Heart right ventricle (tissue), 16 donors: ENCODE data around the gene B4GALT6. TPM values are rescaled to one million over a fixed set of nuclear protein-coding genes. Genes with fewer than 3 reads are reported as not detected.

Experiments used
- ATAC-seq, 8 donors: fragments of 200-7000 bp; cut with Tn5 transposase; one replicate each; pipeline ENCODE4 v1.9.1; 2020; ENCODE audit warnings: mild to moderate bottlenecking in 8 of 8, moderate library complexity in 8 of 8, moderate number of reproducible peaks in 1 of 8
- DNase-seq, 2 donors: peaks; one replicate each; pipeline ENCODE4 v3.0.0-alpha.2; 2020
- H3K27ac ChIP-seq, 10 donors: fragments of 200-600 bp; sonication (generic) in 2 of 10; one replicate each; pipeline versions ENCODE4 v1.5.0 to v1.8.0; 2020 to 2022; ENCODE audit warnings: mild to moderate bottlenecking in 3 of 10
- H3K27me3 ChIP-seq, 7 donors: fragments of 200-600 bp; one replicate each; pipeline ENCODE4 v1.8.0; 2021 to 2022; ENCODE audit warnings: mild to moderate bottlenecking in 2 of 7
- H3K36me3 ChIP-seq, 9 donors: fragments of 200-600 bp; sonication (generic) in 1 of 9; one replicate each; pipeline versions ENCODE4 v1.5.0 to v1.8.0; 2020 to 2022; ENCODE audit warnings: mild to moderate bottlenecking in 2 of 9
- H3K4me1 ChIP-seq, 9 donors: fragments of 200-600 bp; sonication (generic) in 1 of 9; one replicate each; pipeline versions ENCODE4 v1.5.0 to v1.8.0; 2020 to 2022; ENCODE audit warnings: mild to moderate bottlenecking in 4 of 9
- H3K4me3 ChIP-seq, 10 donors: fragments of 200-600 bp; sonication (generic) in 2 of 10; one replicate each; pipeline versions ENCODE4 v1.5.0 to v1.8.0; 2020 to 2022; ENCODE audit warnings: mild to moderate bottlenecking in 7 of 10, moderate library complexity in 2 of 10
- H3K9me3 ChIP-seq, 11 donors: fragments of 200-600 bp in 10 of 11; sonication (generic) in 2 of 11; one replicate each; pipeline versions ENCODE4 v1.5.0 to v1.8.0; 2013 to 2022; ENCODE audit warnings: mild to moderate bottlenecking in 2 of 11, control low read depth in 1 of 11, moderate library complexity in 1 of 11
- WGBS, 2 donors: extraction: QIAGEN DNeasy Blood & Tissue Kit; methylation state at CpG; one replicate each; pipeline ENCODE4 v1.1.7; 2013; ENCODE audit warnings: inconsistent platforms in 1 of 2; 5-methylcytosine and 5-hydroxymethylcytosine counted together
- intact Hi-C, 10 donors: fragments of 100-400 bp; cut with DNase I; formaldehyde crosslinking; loops; one replicate each; pipeline versions ENCODE4 v1.11.1 to v1.14.2; 2022
- polyA plus RNA-seq, 2 donors: library from polyadenylated mRNA; stranded (reverse); fragments of 200-250 nt; gene quantifications; one replicate each; pipeline ENCODE4 v1.2.3, GENCODE V29; 2013
- total RNA-seq, 10 donors: library from RNA; stranded (reverse); fragmentation: NEBNext Ultra II Directional in 3 of 10; extraction: Animal tissue kit (Norgen Biotek cat#: 25700) in 3 of 10; gene quantifications; one replicate each; pipeline versions ENCODE4 v1.2.1 to v1.2.4, GENCODE V29; 2021 to 2023
- TF ChIP-seq, protein P1 (sequence below), 9 donors: fragments of 200-600 bp; sonication (generic) in 2 of 9; IDR thresholded peaks; one replicate each; pipeline versions ENCODE4 v1.5.0 to v1.8.0; 2021 to 2022; ENCODE audit warnings: antibody characterized with exemption in 9 of 9, mild to moderate bottlenecking in 5 of 9, moderate library complexity in 1 of 9
- donor health status: Arrhythmogenic right ventricular cardiomyopathy.
- donor health status: ischemic (EF 13 %, LVEDD 7.1; RV severe dilation, severe dysfunction).
- donor health status: healthy with polysubstance abuse.
- donor health status: DM: no; HTN: yes; CAD: no.
- donor health status: DM: no; HTN: no; CAD: no.
- donor health status: ischemic (EF 25% LVEDD 6.9; RV normal size, moderate dysfunction).
- donor health status: ischemic (EF 25% LVEDD 5.7; RV mildly dilated, moderate dysfunction).
- donor health status: healthy.
- donor health status: DM: yes; HTN: yes; CAD: no.
- donor health status: Ischemic cardiomyopathy.
- donor health status: ischemic (EF 35%, LVEDD 5.7; RV mildly dilated, moderate dysfunction).
- donor health status: nonischemic (EF 11% LVEDD 7.7; RV severe dilation, severe dysfunction).
- donor health status: DM: yes; HTN: yes; CAD: no.
- donor health status: PGD.
- donor health status: ischemic (EF 29% LVEDD 5.4; RV normal size, mild dysfunction).
- donor health status: nonischemic (EF 23%, LVEDD 6.1; RV moderate dilation, normal function).

The B4GALT6 gene
- total and polyA plus RNA-seq, 12 donors = 0.61 to 19.6 (median 7.8) TPM

DNA sequence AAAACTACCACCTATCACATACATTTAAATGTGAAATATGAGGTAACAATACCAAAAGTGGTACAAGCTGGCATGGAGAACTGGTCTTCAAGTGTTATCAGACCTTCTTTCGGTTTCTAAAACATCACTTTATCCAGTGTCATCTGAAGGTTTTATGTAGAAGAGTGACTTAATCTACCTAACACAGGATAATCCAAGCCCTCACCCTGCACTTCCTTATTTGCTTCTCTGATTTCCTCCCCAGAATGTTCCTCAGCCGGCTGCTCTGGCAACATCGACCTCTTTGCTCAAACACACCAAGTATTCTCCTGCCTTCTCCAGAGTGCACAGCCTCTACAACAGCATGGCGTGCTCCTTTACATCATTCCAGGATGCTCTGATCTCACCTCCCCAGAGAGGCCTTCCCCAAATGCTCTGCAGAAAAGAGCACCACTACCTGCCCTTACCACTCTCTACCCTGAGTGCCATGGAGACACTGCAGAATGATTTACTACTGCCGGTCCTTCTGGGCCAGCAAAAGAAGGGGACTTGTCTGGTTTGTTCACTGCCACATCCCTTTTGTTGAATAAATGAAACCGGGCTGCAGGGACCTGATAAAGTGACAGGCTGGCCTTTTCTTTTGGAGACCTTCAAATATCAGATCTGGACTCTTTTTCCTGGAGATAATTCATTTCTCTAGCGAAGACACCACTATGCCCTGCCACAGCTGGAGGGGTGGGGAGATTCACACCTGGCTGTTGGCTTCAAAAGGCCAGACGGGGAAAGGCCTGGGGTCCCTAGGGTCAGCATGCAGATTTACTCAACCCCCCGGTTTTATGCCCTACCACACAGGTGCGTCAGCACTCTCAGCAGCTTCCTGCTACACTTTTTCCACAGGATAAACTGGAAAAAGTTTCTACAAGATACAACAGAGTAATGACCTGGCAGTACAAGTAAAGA is 50.7 kb downstream of the B4GALT6 start:
- H3K9me3 ChIP-seq = peaks cover 0 to 9% (median 0%) of the 10 kb centered on the region in 11 donors
- ATAC-seq (no peak), DNase-seq (no peak)
- 81 to 86% methylated on average over 10 of the region's 10 CpGs for WGBS, 2 donors
- H3K27me3 ChIP-seq = no peaks in the 10 kb centered on the region
- TF ChIP-seq, protein P1, sequence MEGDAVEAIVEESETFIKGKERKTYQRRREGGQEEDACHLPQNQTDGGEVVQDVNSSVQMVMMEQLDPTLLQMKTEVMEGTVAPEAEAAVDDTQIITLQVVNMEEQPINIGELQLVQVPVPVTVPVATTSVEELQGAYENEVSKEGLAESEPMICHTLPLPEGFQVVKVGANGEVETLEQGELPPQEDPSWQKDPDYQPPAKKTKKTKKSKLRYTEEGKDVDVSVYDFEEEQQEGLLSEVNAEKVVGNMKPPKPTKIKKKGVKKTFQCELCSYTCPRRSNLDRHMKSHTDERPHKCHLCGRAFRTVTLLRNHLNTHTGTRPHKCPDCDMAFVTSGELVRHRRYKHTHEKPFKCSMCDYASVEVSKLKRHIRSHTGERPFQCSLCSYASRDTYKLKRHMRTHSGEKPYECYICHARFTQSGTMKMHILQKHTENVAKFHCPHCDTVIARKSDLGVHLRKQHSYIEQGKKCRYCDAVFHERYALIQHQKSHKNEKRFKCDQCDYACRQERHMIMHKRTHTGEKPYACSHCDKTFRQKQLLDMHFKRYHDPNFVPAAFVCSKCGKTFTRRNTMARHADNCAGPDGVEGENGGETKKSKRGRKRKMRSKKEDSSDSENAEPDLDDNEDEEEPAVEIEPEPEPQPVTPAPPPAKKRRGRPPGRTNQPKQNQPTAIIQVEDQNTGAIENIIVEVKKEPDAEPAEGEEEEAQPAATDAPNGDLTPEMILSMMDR (IDR thresholded peaks at IDR 0.05) = no peak
- no peak overlapping the region for H3K27ac ChIP-seq
- H3K36me3 ChIP-seq = peaks cover 0 to 5% (median 0%) of the 10 kb centered on the region in 9 donors
- H3K4me1 ChIP-seq = no peaks in the 10 kb centered on the region
- H3K4me3 ChIP-seq = no peak overlapping the region
- intact Hi-C loops = no loop called here

DNA sequence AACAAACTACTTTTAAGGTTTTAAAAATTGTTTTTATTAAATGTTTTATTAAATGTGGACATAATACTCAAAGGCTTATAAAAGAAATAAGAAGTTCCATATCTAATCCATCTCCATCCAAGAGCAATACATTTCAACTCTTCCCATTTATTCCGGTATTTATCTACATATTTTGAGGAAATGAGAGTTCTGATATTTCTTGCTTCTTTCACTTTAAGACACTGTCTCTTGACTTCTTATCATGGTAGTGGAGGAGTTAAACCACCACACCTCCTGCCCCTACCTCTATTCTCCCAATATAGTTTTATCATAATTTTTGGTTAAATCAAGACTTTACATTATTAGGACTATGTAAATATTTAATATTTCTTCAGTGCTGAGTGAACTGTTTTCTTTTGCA is 52.0 kb downstream of the B4GALT6 start:
- Histone ChIP-seq H3K27ac (no peak overlapping the region), H3K27me3 (no peaks in the 10 kb centered on the region), H3K4me3 (no peak overlapping the region), H3K4me1 (no peaks in the 10 kb centered on the region), H3K9me3 (peaks cover 0 to 9% (median 0%) of the 10 kb centered on the region in 11 donors), H3K36me3 (peaks cover 0 to 5% (median 0%) of the 10 kb centered on the region in 9 donors)
- intact Hi-C loops = no loop called here
- DNase-seq = no peak
- 91% methylated on average over 1 of the region's 1 CpG for WGBS, 2 donors
- TF ChIP-seq, protein P1 (IDR thresholded peaks at IDR 0.05) = no peak
- no peak for ATAC-seq

DNA sequence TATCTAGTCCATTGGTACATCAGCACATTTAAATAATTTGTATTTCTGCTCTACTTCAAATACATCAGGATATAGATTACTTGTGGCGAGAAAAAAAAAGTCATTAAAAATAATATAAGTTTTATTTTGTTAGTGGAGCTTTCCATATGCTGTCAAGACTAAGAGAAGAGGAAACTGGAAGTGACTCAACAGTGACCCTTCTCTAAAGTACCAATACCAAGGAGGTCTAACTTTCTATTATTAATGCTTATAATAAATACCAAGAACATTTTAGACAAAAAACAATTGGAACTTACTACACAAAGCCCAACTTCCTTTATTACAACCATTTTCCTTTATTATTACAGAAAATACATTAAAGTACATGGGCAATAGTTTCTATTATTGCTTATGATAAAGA is 52.9 kb downstream of the B4GALT6 start:
- ATAC-seq (no peak), DNase-seq (no peak)
- WGBS, 2 donors = 95 to 97% methylated on average over 1 of the region's 1 CpG
- H3K9me3 ChIP-seq = peaks cover 0 to 5% (median 0%) of the 10 kb centered on the region in 11 donors
- peaks cover 0 to 1% (median 0%) of the 10 kb centered on the region in 9 donors for H3K36me3 ChIP-seq
- H3K27me3 ChIP-seq = no peaks in the 10 kb centered on the region
- H3K27ac ChIP-seq = no peak overlapping the region
- no peak overlapping the region for H3K4me3 ChIP-seq
- TF ChIP-seq, protein P1 (IDR thresholded peaks at IDR 0.05) = no peak
- intact Hi-C loops = no loop called here
- H3K4me1 ChIP-seq = no peaks in the 10 kb centered on the region

DNA sequence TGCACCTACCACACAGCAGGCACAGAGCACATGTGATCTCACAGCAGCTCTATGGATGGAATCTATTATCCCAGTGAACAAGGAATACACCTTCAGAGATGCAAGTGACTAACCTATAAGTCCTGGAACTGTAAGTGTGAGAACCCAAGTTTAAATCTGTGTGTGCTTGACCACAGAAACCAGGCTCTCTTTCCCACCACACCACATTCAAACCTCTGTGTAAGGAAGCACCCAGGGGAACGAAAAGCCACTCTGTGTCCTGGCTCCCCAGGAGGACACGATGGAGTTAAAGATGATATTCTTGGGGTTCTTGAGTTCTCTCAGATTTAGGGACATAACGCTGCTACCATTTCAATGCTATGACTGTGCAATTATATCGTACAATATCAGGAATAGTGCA is 53.8 kb downstream of the B4GALT6 start:
- ATAC-seq (no peak), DNase-seq (no peak)
- Histone ChIP-seq H3K4me1 (no peaks in the 10 kb centered on the region), H3K36me3 (no peaks in the 10 kb centered on the region), H3K9me3 (no peaks in the 10 kb centered on the region), H3K27ac (no peak overlapping the region), H3K4me3 (no peak overlapping the region), H3K27me3 (no peaks in the 10 kb centered on the region)
- intact Hi-C loops = no loop called here
- WGBS, 2 donors = 95 to 97% methylated on average over 4 of the region's 4 CpGs
- TF ChIP-seq, protein P1 (IDR thresholded peaks at IDR 0.05) = no peak
